GM23248 (cell line): ENCODE data around the gene SPDYE6. TPM values are rescaled to one million over a fixed set of nuclear protein-coding genes. Genes with fewer than 3 reads are reported as not detected.
"Not testable (repeated sequence)": the region's sequence is repeated elsewhere in the genome, so short reads cannot be mapped to it uniquely, and the experiment has no call there.

ENCODE experiments used
- DNase-seq: peaks from one replicate; pipeline ENCODE4 v3.0.0-alpha.2; 2015
- H2AFZ ChIP-seq: fragments of 200-600 bp; sonication (generic); 2 replicates; pipeline ENCODE4 v1.6.1; 2016; ENCODE audit warnings: antibody characterized with exemption
- H3F3A ChIP-seq: fragments of 200-600 bp; sonication (generic); 2 replicates; pipeline ENCODE4 v1.6.1; 2016; ENCODE audit warnings: mild to moderate bottlenecking, antibody characterized with exemption, mixed run types; ENCODE audit not compliant: insufficient read depth
- H3K27ac ChIP-seq: fragments of 200-600 bp; sonication (generic); 2 replicates; pipeline ENCODE4 v1.5.1; 2016; ENCODE audit warnings: mild to moderate bottlenecking
- H3K27me3 ChIP-seq: fragments of 200-600 bp; sonication (generic); replicated peaks from 2 replicates; pipeline ENCODE4 v1.6.1; 2016; ENCODE audit warnings: mild to moderate bottlenecking; ENCODE audit not compliant: insufficient read depth
- H3K36me3 ChIP-seq: fragments of 200-600 bp; sonication (generic); 2 replicates; pipeline ENCODE4 v1.6.1; 2016; ENCODE audit warnings: low read depth, mild to moderate bottlenecking
- H3K4me1 ChIP-seq: fragments of 200-600 bp; sonication (generic); 2 replicates; pipeline ENCODE4 v1.6.1; 2016; ENCODE audit warnings: mild to moderate bottlenecking; ENCODE audit not compliant: insufficient read depth
- H3K4me2 ChIP-seq: fragments of 200-600 bp; sonication (generic); one replicate; pipeline ENCODE4 v1.6.1; 2016; ENCODE audit warnings: mild to moderate bottlenecking; ENCODE audit not compliant: unreplicated experiment
- H3K4me3 ChIP-seq: fragments of 200-600 bp; sonication (generic); 2 replicates; pipeline ENCODE4 v1.5.1; 2016; ENCODE audit warnings: mild to moderate bottlenecking
- H3K79me2 ChIP-seq: fragments of 200-600 bp; sonication (generic); 2 replicates; pipeline ENCODE4 v1.6.1; 2016; ENCODE audit warnings: mild to moderate bottlenecking; ENCODE audit not compliant: insufficient read depth
- H3K9ac ChIP-seq: fragments of 200-600 bp; sonication (generic); 2 replicates; pipeline ENCODE4 v1.6.1; 2016; ENCODE audit warnings: mild to moderate bottlenecking
- H3K9me2 ChIP-seq: fragments of 200-600 bp; sonication (generic); 2 replicates; pipeline ENCODE4 v1.6.1; 2016; ENCODE audit warnings: mixed run types, mild to moderate bottlenecking, moderate library complexity; ENCODE audit not compliant: insufficient read depth
- H3K9me3 ChIP-seq: fragments of 200-600 bp; sonication (generic); one replicate; pipeline ENCODE4 v1.6.1; 2017; ENCODE audit warnings: low read depth
- H4K20me1 ChIP-seq: fragments of 200-600 bp; sonication (generic); 2 replicates; pipeline ENCODE4 v1.6.0; 2016; ENCODE audit not compliant: insufficient read depth
- EZH2 ChIP-seq: fragments of 200-600 bp; sonication (generic); IDR thresholded peaks from 2 replicates; pipeline ENCODE4 v1.6.1; 2018; ENCODE audit warnings: antibody characterized with exemption, mild to moderate bottlenecking; ENCODE audit not compliant: insufficient read depth, poor library complexity, severe bottlenecking
- EZH2phosphoT487 ChIP-seq: fragments of 200-600 bp; sonication (generic); IDR thresholded peaks from 2 replicates; pipeline ENCODE4 v1.6.1; 2018; ENCODE audit warnings: antibody characterized with exemption, moderate library complexity, mild to moderate bottlenecking, low read depth; ENCODE audit not compliant: insufficient read depth
- WGBS, 2 experiments: methylation state at CpG; one replicate each; pipeline ENCODE4 v1.1.6; 2015 to 2017; ENCODE audit warnings: low lambda C conversion rate in 2 of 2, low coverage in 1 of 2; ENCODE audit errors: missing lambda C conversion rate in 2 of 2; 5-methylcytosine and 5-hydroxymethylcytosine counted together
- in situ Hi-C: fragments of 300-500 bp; cut with MboI; formaldehyde crosslinking; loops from 2 replicates; pipeline ENCODE4 v1.15.0; 2020
- polyA plus RNA-seq: library from polyadenylated mRNA; unstranded; fragments of >200 nt; fragmentation: Nextera tagmentation; extraction: Ambion mirVana; gene quantifications from 2 replicates; pipeline ENCODE4 v1.2.1, GENCODE V29; 2016
- total RNA-seq: library from RNA; depleted of rRNA; stranded (reverse); fragments of >200 nt; shearing (Covaris generic); gene quantifications from 2 replicates; pipeline ENCODE4 v1.2.3, GENCODE V29; 2014

The SPDYE6 gene
- total and polyA plus RNA-seq, 2 experiments from 2014 or later: not detected

GRCh38 chr7:102326157-102326889 is 29.9 kb downstream of the SPDYE6 start:
- H3F3A ChIP-seq: no peaks in the 10 kb centered on the region
- peaks cover 30% of the 10 kb centered on the region for H3K27me3 ChIP-seq
- H3K36me3 ChIP-seq: no peaks in the 10 kb centered on the region
- DNase-seq: no peak
- H3K4me3 ChIP-seq: no peak overlapping the region
- no peaks in the 10 kb centered on the region for H4K20me1 ChIP-seq
- no peaks in the 10 kb centered on the region for H3K4me1 ChIP-seq
- no peak overlapping the region for H3K4me2 ChIP-seq
- no peak overlapping the region for H3K27ac ChIP-seq
- H3K9ac ChIP-seq: no peak overlapping the region
- no peak overlapping the region for H2AFZ ChIP-seq
- WGBS, 2 experiments: 73% methylated on average over 11 of the region's 11 CpGs
- in situ Hi-C loops: no loop called here
- H3K9me3 ChIP-seq: no peaks in the 10 kb centered on the region
- no peak for TF ChIP-seq EZH2phosphoT487
- TF ChIP-seq EZH2: no peak
- no peaks in the 10 kb centered on the region for H3K79me2 ChIP-seq
- H3K9me2 ChIP-seq: no peaks in the 10 kb centered on the region

- H3K27me3 ChIP-seq: peaks cover 30% of the 10 kb centered on the region
- H3K9me2 ChIP-seq, H3K79me2 ChIP-seq, H3K4me1 ChIP-seq, H3K36me3 ChIP-seq, in situ Hi-C loops, H4K20me1 ChIP-seq, H3K27ac ChIP-seq, H2AFZ ChIP-seq, H3F3A ChIP-seq, H3K4me3 ChIP-seq, H3K9me3 ChIP-seq, DNase-seq, H3K9ac ChIP-seq, H3K4me2 ChIP-seq: not testable (repeated sequence)
- WGBS, 2 experiments: 84 to 86% methylated on average over 11 of the region's 11 CpGs
These were observed 31.1 kb downstream of the SPDYE6 start for GRCh38 chr7:102325106-102325505.

- no peak for DNase-seq
- no peak overlapping the region for H3K4me3 ChIP-seq
- H3K36me3 ChIP-seq: no peaks in the 10 kb centered on the region
- H3K27ac ChIP-seq: no peak overlapping the region
- H3K9me3 ChIP-seq: no peaks in the 10 kb centered on the region
- no peaks in the 10 kb centered on the region for H4K20me1 ChIP-seq
- in situ Hi-C loops: no loop called here
- no peaks in the 10 kb centered on the region for H3K9me2 ChIP-seq
- H2AFZ ChIP-seq: no peak overlapping the region
- H3K4me1 ChIP-seq: no peaks in the 10 kb centered on the region
- TF ChIP-seq EZH2phosphoT487 (no peak), EZH2 (no peak)
- H3F3A ChIP-seq: no peaks in the 10 kb centered on the region
- H3K79me2 ChIP-seq: no peaks in the 10 kb centered on the region
- H3K27me3 ChIP-seq: peaks cover 25% of the 10 kb centered on the region
- no peak overlapping the region for H3K4me2 ChIP-seq
- no peak overlapping the region for H3K9ac ChIP-seq
- WGBS, 2 experiments: 81 to 82% methylated on average over 5 of the region's 5 CpGs
These were observed 32.4 kb downstream of the SPDYE6 start for GRCh38 chr7:102323914-102324195.

GRCh38 chr7:102322202-102322715 is 34.0 kb downstream of the SPDYE6 start:
- H3K9me3 ChIP-seq: no peaks in the 10 kb centered on the region
- no peaks in the 10 kb centered on the region for H3K36me3 ChIP-seq
- in situ Hi-C loops: no loop called here
- DNase-seq: no peak
- H3K4me3 ChIP-seq: no peak overlapping the region
- H3K9me2 ChIP-seq: no peaks in the 10 kb centered on the region
- 76 to 92% methylated on average over 2 to 8 of the region's 8 CpGs for WGBS, 2 experiments
- no peaks in the 10 kb centered on the region for H4K20me1 ChIP-seq
- no peaks in the 10 kb centered on the region for H3F3A ChIP-seq
- peaks cover 17% of the 10 kb centered on the region for H3K27me3 ChIP-seq
- H3K4me2 ChIP-seq: no peak overlapping the region
- no peaks in the 10 kb centered on the region for H3K79me2 ChIP-seq
- no peak overlapping the region for H3K27ac ChIP-seq
- TF ChIP-seq EZH2phosphoT487: no peak
- no peak for TF ChIP-seq EZH2
- H3K4me1 ChIP-seq: no peaks in the 10 kb centered on the region
- H3K9ac ChIP-seq: no peak overlapping the region
- no peak overlapping the region for H2AFZ ChIP-seq
